Endothelial cell of umbilical vein (primary cell): ENCODE results near the gene NPPA. TPM values are rescaled to one million over a fixed set of nuclear protein-coding genes. Genes with fewer than 3 reads are reported as not detected.

Experiments
- BruUV-seq: library from RNA; stranded (reverse); fragments of 400-500 nt; replicated peaks from 2 replicates; lab custom pipeline; 2021; lab: Mats Ljungman, UMichigan
- CTCF ChIA-PET: fragments of 300-600, 350-600 bp; sonication (Branson Sonifier 250); formaldehyde crosslinking; loops from one replicate; lab custom pipeline; 2021; ENCODE audit warnings: antibody characterized with exemption, inconsistent platforms; lab: Charles Lee
- POLR2A ChIA-PET: fragments of 300-600, 350-600 bp; sonication (Branson Sonifier 250); formaldehyde crosslinking; loops from one replicate; lab custom pipeline; 2021; ENCODE audit warnings: antibody characterized with exemption, inconsistent platforms; lab: Charles Lee
- DNase-seq: peaks from one replicate; pipeline ENCODE4 v3.0.0-alpha.2; 2011; ENCODE audit warnings: low read depth, low spot score
- FAIRE-seq: peaks from 2 replicates; lab custom pipeline; 2011; peaks lifted over from hg19 to GRCh38; lab: Jason Lieb, UNC
- H2AFZ ChIP-seq: 2 replicates; pipeline ENCODE4 v1.6.0; 2012; ENCODE audit warnings: low read depth, low read length, control low read depth, inconsistent platforms
- H3K27ac ChIP-seq: 2 replicates; pipeline ENCODE4 v1.5.1; 2011; ENCODE audit warnings: low read depth, mild to moderate bottlenecking, control low read depth, low read length, moderate library complexity; ENCODE audit not compliant: insufficient read depth
- H3K27me3 ChIP-seq, 2 experiments: 2 replicates each; pipeline versions ENCODE4 v1.6.0 to v1.6.1; 2011; ENCODE audit warnings: low read length in 2 of 2, mixed read lengths in 1 of 2; ENCODE audit not compliant: control insufficient read depth in 2 of 2, insufficient read depth in 2 of 2
- H3K36me3 ChIP-seq, 2 experiments: 2 replicates in 1 of 2; 3 replicates in 1 of 2; pipeline ENCODE4 v1.5.1; 2011; ENCODE audit warnings: low read length in 2 of 2, mild to moderate bottlenecking in 1 of 2, moderate library complexity in 1 of 2; ENCODE audit not compliant: control insufficient read depth in 2 of 2, insufficient read depth in 2 of 2; ENCODE audit errors: extremely low read depth in 1 of 2
- H3K4me1 ChIP-seq: 3 replicates; pipeline ENCODE4 v1.5.1; 2011; ENCODE audit warnings: mild to moderate bottlenecking, low read length; ENCODE audit not compliant: control insufficient read depth, insufficient read depth; ENCODE audit errors: extremely low read depth
- H3K4me2 ChIP-seq: 2 replicates; pipeline ENCODE4 v1.6.1; 2011; ENCODE audit warnings: low read length, control low read depth, mixed read lengths; ENCODE audit not compliant: insufficient read depth
- H3K4me3 ChIP-seq, 3 experiments: fragments of 200-600 bp in 1 of 3; sonication (generic), shearing (Covaris generic) in 1 of 3; replicated peaks in 1 of 3; 2 replicates each; pipeline ENCODE4 v1.5.1; 2011 to 2016; ENCODE audit warnings: control low read depth in 3 of 3, low read length in 3 of 3, mild to moderate bottlenecking in 2 of 3, inconsistent platforms in 1 of 3, low read depth in 1 of 3, moderate library complexity in 1 of 3; ENCODE audit not compliant: insufficient read depth in 1 of 3
- H3K79me2 ChIP-seq: 2 replicates; pipeline ENCODE4 v1.6.0; 2012; ENCODE audit warnings: low read length, inconsistent platforms; ENCODE audit not compliant: control insufficient read depth, insufficient read depth
- H3K9ac ChIP-seq: replicated peaks from 2 replicates; pipeline ENCODE3; 2011; ENCODE audit warnings: low read length, control low read depth; ENCODE audit not compliant: insufficient read depth; ENCODE audit errors: extremely low read depth
- H3K9me1 ChIP-seq: replicated peaks from 3 replicates; pipeline ENCODE4 v1.6.0; 2011; ENCODE audit warnings: mild to moderate bottlenecking, low read length; ENCODE audit not compliant: control insufficient read depth, insufficient read depth; ENCODE audit errors: extremely low read depth
- H3K9me3 ChIP-seq: replicated peaks from 2 replicates; pipeline ENCODE4 v1.5.1; 2012; ENCODE audit warnings: low read length, inconsistent platforms; ENCODE audit not compliant: control insufficient read depth, insufficient read depth
- H4K20me1 ChIP-seq: replicated peaks from 2 replicates; pipeline ENCODE3; 2011; ENCODE audit warnings: mild to moderate bottlenecking, low read length; ENCODE audit not compliant: control insufficient read depth, insufficient read depth; ENCODE audit errors: extremely low read depth
- EZH2 ChIP-seq: IDR thresholded peaks from 2 replicates; pipeline ENCODE4 v1.6.1; 2012; ENCODE audit warnings: borderline replicate concordance, low read depth, mild to moderate bottlenecking, moderate library complexity, low read length, inconsistent platforms; ENCODE audit not compliant: severe bottlenecking
- FOS ChIP-seq: IDR thresholded peaks from 2 replicates; pipeline ENCODE4 v1.6.1; 2011; ENCODE audit warnings: mild to moderate bottlenecking, low read length, moderate library complexity, borderline replicate concordance; ENCODE audit not compliant: insufficient read depth
- GATA2 ChIP-seq: IDR thresholded peaks from 2 replicates; pipeline ENCODE4 v1.7.0; 2011; ENCODE audit warnings: low read depth, mild to moderate bottlenecking, moderate library complexity, mixed read lengths, low read length; ENCODE audit not compliant: insufficient read length, insufficient read depth
- JUN ChIP-seq: IDR thresholded peaks from 2 replicates; pipeline ENCODE4 v1.6.1; 2011; ENCODE audit warnings: borderline replicate concordance, low read depth; ENCODE audit not compliant: insufficient read length, insufficient read depth
- MYC ChIP-seq: IDR thresholded peaks from one replicate; pipeline ENCODE4 v1.6.1; 2011; ENCODE audit warnings: mild to moderate bottlenecking, low read depth, low read length
- POLR2A ChIP-seq: IDR thresholded peaks from 2 replicates; pipeline ENCODE4 v1.6.1; 2012; ENCODE audit warnings: low read depth, mild to moderate bottlenecking, control low read depth, low read length
- POLR2AphosphoS5 ChIP-seq: IDR thresholded peaks from 2 replicates; pipeline ENCODE4 v1.6.1; 2012; ENCODE audit warnings: low read depth, mild to moderate bottlenecking, control low read depth, low read length, moderate library complexity; ENCODE audit not compliant: insufficient read depth
- dilution Hi-C: fragments of 300-500 bp; cut with MboI; formaldehyde crosslinking; loops from one replicate; pipeline ENCODE4 v1.15.0; 2019; ENCODE audit warnings: low sequenced_read_pairs; ENCODE audit not compliant: extremely low pct_ligation_motif_present
- intact Hi-C: fragments of 100-400 bp; cut with micrococcal nuclease; formaldehyde crosslinking; loops from one replicate; pipeline ENCODE4 v1.10.0; 2022
- polyA plus RNA-seq, 4 experiments: library from polyadenylated mRNA; depleted of rRNA in 3 of 4; stranded (reverse) in 3 of 4; unstranded in 1 of 4; fragments of >200 nt; gene quantifications; 2 replicates each; pipeline versions ENCODE4 v1.2.1 to v1.2.3, GENCODE V29; 2011 to 2012; ENCODE audit warnings: missing spikeins in 1 of 4
- total RNA-seq: library from RNA; stranded (reverse); gene quantifications from 2 replicates; pipeline ENCODE4 v1.2.3, GENCODE V29; 2021
- TF ChIP-seq, protein P1 (sequence below), 2 donors: IDR thresholded peaks; 1 replicate in 1 of 2; 2 replicates in 1 of 2; pipeline ENCODE4 v1.5.1; 2011; ENCODE audit warnings: low read length in 2 of 2, mild to moderate bottlenecking in 2 of 2, moderate library complexity in 2 of 2, control low read depth in 1 of 2, inconsistent platforms in 1 of 2, low read depth in 1 of 2; ENCODE audit not compliant: insufficient read depth in 1 of 2; ENCODE audit errors: extremely low read depth in 1 of 2
- TF ChIP-seq, protein P2 (sequence below): IDR thresholded peaks from 2 replicates; pipeline ENCODE4 v1.6.1; 2011; ENCODE audit not compliant: insufficient read depth, insufficient read length

NPPA gene
- total and polyA plus RNA-seq, 2 donors (not counting 3 experiments of a cell fraction or from before 2014, with no cell fraction given): not detected

DNA sequence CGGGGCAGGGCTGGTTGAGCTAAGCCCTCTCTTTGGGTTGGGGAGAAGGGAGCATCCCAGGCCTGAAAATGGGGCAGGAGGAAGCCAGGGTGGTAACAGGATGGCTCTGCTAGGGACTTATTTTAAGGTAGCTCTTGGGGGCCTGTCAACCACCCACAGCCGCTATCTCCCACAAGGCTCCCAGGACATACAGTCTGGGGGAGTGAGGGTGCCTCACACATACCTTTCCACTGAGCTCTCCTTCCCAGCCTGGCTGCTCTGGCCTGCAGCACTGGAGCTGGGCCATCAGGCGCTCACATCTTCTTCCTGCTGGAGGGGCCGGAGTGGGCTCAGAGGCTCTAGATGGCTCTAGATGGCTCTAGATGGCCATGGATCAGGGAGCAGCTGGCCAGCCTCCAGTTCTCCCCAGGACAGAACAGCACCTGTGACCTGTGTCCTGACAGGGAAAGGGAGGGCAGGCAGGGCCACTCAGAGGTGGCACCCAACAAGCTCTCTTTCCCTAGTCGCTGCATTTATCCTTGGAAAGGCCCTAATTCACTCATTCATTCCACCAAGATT lies 22.1 kb upstream of the NPPA start:
- DNase-seq (no peak), FAIRE-seq (no peak)
- no TSS peak for BruUV-seq
- H3K36me3 ChIP-seq: no peaks in the 10 kb centered on the region
- intact Hi-C loops: no loop called here
- H3K9me3 ChIP-seq: no peaks in the 10 kb centered on the region
- POLR2A ChIA-PET: no interaction called here
- no peaks in the 10 kb centered on the region for H4K20me1 ChIP-seq
- H3K27ac ChIP-seq: no peak overlapping the region
- CTCF ChIA-PET: no interaction called here
- no peaks in the 10 kb centered on the region for H3K4me1 ChIP-seq
- dilution Hi-C loops: no loop called here
- H3K4me2 ChIP-seq: no peak overlapping the region
- H2AFZ ChIP-seq: no peak overlapping the region
- H3K79me2 ChIP-seq: no peaks in the 10 kb centered on the region
- no peak overlapping the region for H3K9ac ChIP-seq
- no peaks in the 10 kb centered on the region for H3K27me3 ChIP-seq
- H3K4me3 ChIP-seq: no peak overlapping the region
- TF ChIP-seq JUN: no peak
- TF ChIP-seq, protein P1, sequence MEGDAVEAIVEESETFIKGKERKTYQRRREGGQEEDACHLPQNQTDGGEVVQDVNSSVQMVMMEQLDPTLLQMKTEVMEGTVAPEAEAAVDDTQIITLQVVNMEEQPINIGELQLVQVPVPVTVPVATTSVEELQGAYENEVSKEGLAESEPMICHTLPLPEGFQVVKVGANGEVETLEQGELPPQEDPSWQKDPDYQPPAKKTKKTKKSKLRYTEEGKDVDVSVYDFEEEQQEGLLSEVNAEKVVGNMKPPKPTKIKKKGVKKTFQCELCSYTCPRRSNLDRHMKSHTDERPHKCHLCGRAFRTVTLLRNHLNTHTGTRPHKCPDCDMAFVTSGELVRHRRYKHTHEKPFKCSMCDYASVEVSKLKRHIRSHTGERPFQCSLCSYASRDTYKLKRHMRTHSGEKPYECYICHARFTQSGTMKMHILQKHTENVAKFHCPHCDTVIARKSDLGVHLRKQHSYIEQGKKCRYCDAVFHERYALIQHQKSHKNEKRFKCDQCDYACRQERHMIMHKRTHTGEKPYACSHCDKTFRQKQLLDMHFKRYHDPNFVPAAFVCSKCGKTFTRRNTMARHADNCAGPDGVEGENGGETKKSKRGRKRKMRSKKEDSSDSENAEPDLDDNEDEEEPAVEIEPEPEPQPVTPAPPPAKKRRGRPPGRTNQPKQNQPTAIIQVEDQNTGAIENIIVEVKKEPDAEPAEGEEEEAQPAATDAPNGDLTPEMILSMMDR (IDR thresholded peaks at IDR 0.05; ENCODE audit: extremely low read depth in 1 of 2, insufficient read depth in 1 of 2, low read depth in 1 of 2, low read length in 2 of 2): no peak
- no peaks in the 10 kb centered on the region for H3K9me1 ChIP-seq

DNA sequence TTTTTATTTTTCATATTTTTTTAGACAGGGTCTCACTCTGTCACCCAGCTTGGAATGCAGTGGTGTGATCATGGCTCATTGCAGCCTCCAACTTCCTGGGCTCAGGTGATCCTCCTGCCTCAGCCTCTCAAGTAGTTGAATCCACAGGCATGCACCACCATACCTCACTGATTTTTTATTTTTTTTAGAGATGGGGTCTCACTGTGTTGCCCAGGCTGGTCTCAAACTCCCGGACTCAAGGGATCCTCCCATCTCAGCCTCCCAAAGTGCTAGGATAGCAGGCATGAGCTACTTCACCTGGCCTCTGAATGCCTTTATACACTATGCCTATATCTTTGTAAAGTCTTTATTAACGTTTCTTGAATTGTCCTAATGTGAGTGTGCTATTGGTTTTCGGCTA lies 21.5 kb upstream of the NPPA start:
- Histone ChIP-seq H3K27me3 (no peaks in the 10 kb centered on the region), H3K36me3 (no peaks in the 10 kb centered on the region), H3K4me1 (no peaks in the 10 kb centered on the region), H3K79me2 (no peaks in the 10 kb centered on the region), H3K27ac (no peak overlapping the region), H2AFZ (no peak overlapping the region), H3K4me2 (no peak overlapping the region), H3K9me3 (no peaks in the 10 kb centered on the region), H4K20me1 (no peaks in the 10 kb centered on the region), H3K9me1 (no peaks in the 10 kb centered on the region), H3K4me3 (no peak overlapping the region), H3K9ac (no peak overlapping the region)
- dilution Hi-C loops (no loop called here), intact Hi-C loops (no loop called here)
- no peak for DNase-seq
- FAIRE-seq: no peak
- no TSS peak for BruUV-seq
- ChIA-PET POLR2A (no interaction called here), CTCF (no interaction called here)
- TF ChIP-seq POLR2A: no peak
- no peak for TF ChIP-seq MYC
- TF ChIP-seq JUN: no peak
- TF ChIP-seq, protein P2, sequence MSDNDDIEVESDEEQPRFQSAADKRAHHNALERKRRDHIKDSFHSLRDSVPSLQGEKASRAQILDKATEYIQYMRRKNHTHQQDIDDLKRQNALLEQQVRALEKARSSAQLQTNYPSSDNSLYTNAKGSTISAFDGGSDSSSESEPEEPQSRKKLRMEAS: no peak
- no peak for TF ChIP-seq POLR2AphosphoS5
- no peak for TF ChIP-seq FOS
- no peak for TF ChIP-seq GATA2
- TF ChIP-seq, protein P1 (IDR thresholded peaks at IDR 0.05; ENCODE audit: extremely low read depth in 1 of 2, insufficient read depth in 1 of 2, low read depth in 1 of 2, low read length in 2 of 2): no peak
- no peak for TF ChIP-seq EZH2
